Thyroid gland (tissue), 4 donors: ENCODE data around the gene RGR. TPM values are rescaled to one million over a fixed set of nuclear protein-coding genes. Genes with fewer than 3 reads are reported as not detected.

Source experiments
- DNase-seq, 2 donors: peaks; one replicate each; pipeline ENCODE4 v3.0.0-alpha.2; 2019
- H3K27ac ChIP-seq, 3 donors: fragments of 200-600 bp; sonication (generic); 1 replicate in 2 of 3; 2 replicates in 1 of 3; pipeline ENCODE4 v1.5.1; 2016 to 2019; ENCODE audit warnings: mild to moderate bottlenecking in 1 of 3, moderate library complexity in 1 of 3
- H3K27me3 ChIP-seq: fragments of 200-600 bp; sonication (generic); one replicate; pipeline ENCODE4 v1.5.1; 2019
- H3K36me3 ChIP-seq, 2 donors: fragments of 200-600 bp; sonication (generic); one replicate each; pipeline ENCODE4 v1.5.1; 2016 to 2019
- H3K4me1 ChIP-seq, 2 donors: fragments of 200-600 bp; sonication (generic); one replicate each; pipeline ENCODE4 v1.5.1; 2017 to 2019
- H3K4me3 ChIP-seq, 3 donors: fragments of 200-600 bp; sonication (generic); replicated peaks in 1 of 3; 1 replicate in 2 of 3; 2 replicates in 1 of 3; pipeline ENCODE4 v1.5.1; 2016; ENCODE audit warnings: mild to moderate bottlenecking in 1 of 3
- H3K9me3 ChIP-seq: fragments of 200-600 bp; sonication (generic); one replicate; pipeline ENCODE4 v1.5.1; 2017
- POLR2A ChIP-seq, 2 donors: fragments of 450-650 bp; IDR thresholded peaks; one replicate each; pipeline ENCODE4 v1.6.1; 2017; ENCODE audit warnings: antibody characterized with exemption in 2 of 2, mild to moderate bottlenecking in 2 of 2, moderate library complexity in 1 of 2
- WGBS, 2 donors: methylation state at CpG; one replicate each; pipeline ENCODE4 v1.1.5; 2017; 5-methylcytosine and 5-hydroxymethylcytosine counted together
- intact Hi-C: fragments of 100-400 bp; cut with DNase I; formaldehyde crosslinking; loops from one replicate; pipeline ENCODE4 v1.15.1; 2023
- total RNA-seq, 4 donors: library from RNA; depleted of rRNA; stranded (reverse); fragments of >200 nt; gene quantifications; one replicate each; pipeline ENCODE4 v1.2.3, GENCODE V29; 2016
- TF ChIP-seq, protein P1 (sequence below), 6 experiments: fragments of 200-600 bp in 3 of 6; fragments of 450-650 bp in 3 of 6; sonication (generic) in 3 of 6; IDR thresholded peaks; one replicate each; pipeline ENCODE4 v1.5.1; 2016 to 2019; ENCODE audit warnings: antibody characterized with exemption in 6 of 6, mild to moderate bottlenecking in 2 of 6, inconsistent platforms in 1 of 6, moderate library complexity in 1 of 6

Gene RGR
- total RNA-seq, 4 donors from 2014 or later: 0.11 TPM; not detected in 3

DNA sequence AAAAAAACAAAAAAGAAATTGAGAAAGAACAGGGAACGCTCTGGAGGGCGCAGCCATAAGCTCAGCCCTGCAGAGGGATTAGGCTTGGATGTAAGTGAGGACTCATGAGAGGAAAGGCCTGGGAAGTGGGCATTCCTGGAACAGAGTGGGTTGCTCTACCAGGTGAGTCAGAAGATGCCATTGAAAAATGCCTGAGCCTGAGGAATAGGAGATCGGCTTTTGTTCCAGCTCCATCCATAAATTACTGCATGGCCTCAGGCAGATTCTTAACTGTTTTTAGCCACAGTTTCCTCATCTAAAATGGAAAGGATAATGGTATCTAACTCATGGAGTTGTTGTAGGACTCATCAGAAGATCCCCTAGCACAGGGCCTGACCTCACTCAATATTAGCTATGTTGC lies 1.1 kb upstream of the RGR start:
- Histone ChIP-seq H3K27me3 (no peaks in the 10 kb centered on the region), H3K4me3 (no peak overlapping the region), H3K4me1 (no peaks in the 10 kb centered on the region), H3K9me3 (no peaks in the 10 kb centered on the region), H3K36me3 (no peaks in the 10 kb centered on the region), H3K27ac (no peak overlapping the region)
- intact Hi-C loops: no loop called here
- 93 to 100% methylated on average over 3 of the region's 3 CpGs for WGBS, 2 donors
- TF ChIP-seq POLR2A (IDR thresholded peaks at IDR 0.05): no peak
- TF ChIP-seq, protein P1, sequence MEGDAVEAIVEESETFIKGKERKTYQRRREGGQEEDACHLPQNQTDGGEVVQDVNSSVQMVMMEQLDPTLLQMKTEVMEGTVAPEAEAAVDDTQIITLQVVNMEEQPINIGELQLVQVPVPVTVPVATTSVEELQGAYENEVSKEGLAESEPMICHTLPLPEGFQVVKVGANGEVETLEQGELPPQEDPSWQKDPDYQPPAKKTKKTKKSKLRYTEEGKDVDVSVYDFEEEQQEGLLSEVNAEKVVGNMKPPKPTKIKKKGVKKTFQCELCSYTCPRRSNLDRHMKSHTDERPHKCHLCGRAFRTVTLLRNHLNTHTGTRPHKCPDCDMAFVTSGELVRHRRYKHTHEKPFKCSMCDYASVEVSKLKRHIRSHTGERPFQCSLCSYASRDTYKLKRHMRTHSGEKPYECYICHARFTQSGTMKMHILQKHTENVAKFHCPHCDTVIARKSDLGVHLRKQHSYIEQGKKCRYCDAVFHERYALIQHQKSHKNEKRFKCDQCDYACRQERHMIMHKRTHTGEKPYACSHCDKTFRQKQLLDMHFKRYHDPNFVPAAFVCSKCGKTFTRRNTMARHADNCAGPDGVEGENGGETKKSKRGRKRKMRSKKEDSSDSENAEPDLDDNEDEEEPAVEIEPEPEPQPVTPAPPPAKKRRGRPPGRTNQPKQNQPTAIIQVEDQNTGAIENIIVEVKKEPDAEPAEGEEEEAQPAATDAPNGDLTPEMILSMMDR (IDR thresholded peaks at IDR 0.05): no peak
- DNase-seq: no peak

DNA sequence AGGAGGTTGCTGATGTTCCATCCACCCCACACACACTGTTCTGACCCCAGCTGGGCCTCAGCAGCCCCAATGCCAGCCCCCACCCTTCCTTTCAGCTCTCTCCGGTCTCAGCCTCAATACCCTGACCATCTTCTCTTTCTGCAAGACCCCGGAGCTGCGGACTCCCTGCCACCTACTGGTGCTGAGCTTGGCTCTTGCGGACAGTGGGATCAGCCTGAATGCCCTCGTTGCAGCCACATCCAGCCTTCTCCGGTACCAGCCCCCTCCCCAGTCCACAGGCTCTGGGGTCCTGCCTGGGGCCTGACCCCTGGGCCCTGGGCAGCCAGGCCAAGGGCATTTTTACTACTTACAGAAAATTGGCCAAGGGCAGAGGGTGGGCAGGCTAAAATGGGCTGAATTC lies 2.6 kb downstream of the RGR start:
- no peak for TF ChIP-seq POLR2A (IDR thresholded peaks at IDR 0.05)
- TF ChIP-seq, protein P1 (IDR thresholded peaks at IDR 0.05): no peak
- H3K27me3 ChIP-seq: no peaks in the 10 kb centered on the region
- intact Hi-C loops: no loop called here
- H3K27ac ChIP-seq: no peak overlapping the region
- H3K36me3 ChIP-seq: no peaks in the 10 kb centered on the region
- no peaks in the 10 kb centered on the region for H3K9me3 ChIP-seq
- WGBS, 2 donors: 65 to 80% methylated on average over 6 of the region's 6 CpGs
- no peak for DNase-seq
- H3K4me3 ChIP-seq: no peak overlapping the region
- no peaks in the 10 kb centered on the region for H3K4me1 ChIP-seq

GRCh38 chr10:84248794-84249193 lies 3.9 kb downstream of the RGR start:
- no peak for DNase-seq
- WGBS, 2 donors: 70 to 74% methylated on average over 12 of the region's 12 CpGs
- Histone ChIP-seq H3K27me3 (no peaks in the 10 kb centered on the region), H3K4me1 (no peaks in the 10 kb centered on the region), H3K9me3 (no peaks in the 10 kb centered on the region), H3K27ac (no peak overlapping the region), H3K36me3 (no peaks in the 10 kb centered on the region), H3K4me3 (no peak overlapping the region)
- TF ChIP-seq POLR2A (IDR thresholded peaks at IDR 0.05): no peak
- TF ChIP-seq, protein P1 (IDR thresholded peaks at IDR 0.05): no peak
- intact Hi-C loops: no loop called here

DNA sequence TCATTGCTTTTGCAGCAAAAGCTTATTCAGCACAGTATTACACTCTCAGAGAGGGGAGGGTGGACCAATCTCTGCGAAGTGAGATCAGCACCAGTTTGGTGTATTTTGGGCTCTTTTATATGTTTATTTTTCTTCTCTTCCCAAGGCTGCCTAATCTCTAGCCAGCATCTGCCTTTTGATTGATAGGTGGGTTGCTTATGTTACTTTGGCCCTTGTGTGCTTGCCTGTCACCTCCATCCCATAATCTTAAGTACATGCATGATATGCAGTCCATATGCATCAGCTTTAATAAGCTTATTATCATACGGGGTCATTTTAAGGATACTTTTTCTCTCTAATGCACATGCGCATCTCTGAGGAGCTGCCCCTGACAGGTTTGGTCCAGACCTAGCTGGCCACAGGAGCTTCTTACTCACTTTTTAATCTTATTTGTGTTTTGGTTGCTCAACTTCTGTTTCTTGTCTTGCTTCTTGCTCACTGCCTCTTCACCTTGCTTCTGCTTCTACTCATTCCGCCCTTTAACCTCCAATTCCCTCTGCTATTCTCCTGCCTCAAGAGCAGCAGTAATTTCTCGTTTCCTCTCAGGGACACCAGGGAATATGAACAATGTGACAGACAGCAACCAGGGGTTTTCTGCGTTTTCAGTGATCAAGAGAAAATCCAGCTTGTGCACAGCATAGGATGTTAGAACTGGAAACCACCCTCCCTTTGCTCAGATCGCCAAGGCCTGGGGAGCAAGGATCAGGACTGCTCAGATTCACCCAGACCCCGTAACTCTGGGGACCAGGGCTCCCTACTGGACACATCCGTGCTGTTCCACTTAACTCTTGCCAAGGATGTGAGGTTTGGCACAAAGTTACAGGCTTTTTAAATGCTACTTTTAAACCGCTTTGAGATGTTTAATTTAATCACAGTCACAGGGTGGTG lies 10.0 kb downstream of the RGR start:
- intact Hi-C loops: no loop called here
- no peak for DNase-seq
- 55 to 64% methylated on average over 10 of the region's 10 CpGs for WGBS, 2 donors

More for the DNA sequence above, 10.0 kb downstream of the RGR start:
- H3K4me1 ChIP-seq: no peaks in the 10 kb centered on the region
- no peaks in the 10 kb centered on the region for H3K9me3 ChIP-seq
- TF ChIP-seq, protein P1 (IDR thresholded peaks at IDR 0.05): no peak
- TF ChIP-seq POLR2A (IDR thresholded peaks at IDR 0.05): no peak
- H3K27ac ChIP-seq: no peak overlapping the region
- no peaks in the 10 kb centered on the region for H3K36me3 ChIP-seq
- no peaks in the 10 kb centered on the region for H3K27me3 ChIP-seq
- H3K4me3 ChIP-seq: no peak overlapping the region
